NCI-H82 treated with DMSO at 0.1 percent for 48 hours (cell line): ENCODE data around the gene FCRLB.
A peak's percentile ranks its signal among the peaks of the same experiment; 100 is the strongest.
"Not testable (repeated sequence)": the region's sequence is repeated elsewhere in the genome, so short reads cannot be mapped to it uniquely, and the experiment has no call there.

Source experiments
- DNase-seq: peaks from one replicate; lab custom pipeline; 2025; ENCODE audit not compliant: unreplicated experiment; lab: John Stamatoyannopoulos, UW

The FCRLB gene

GRCh38 chr1:161738627-161739287, 17.4 kb downstream of the FCRLB start:
- DNase-seq: peak; percentile 23

GRCh38 chr1:161739865-161740566, 18.7 kb downstream of the FCRLB start:
- no peak for DNase-seq

- no peak for DNase-seq
Measured at GRCh38 chr1:161740921-161741320, 19.6 kb downstream of the FCRLB start.

GRCh38 chr1:161743231-161743630, 21.9 kb downstream of the FCRLB start:
- DNase-seq: no peak

- no peak for DNase-seq
Measured at GRCh38 chr1:161747801-161748200, 26.5 kb downstream of the FCRLB start.

GRCh38 chr1:161749509-161750407, 28.4 kb downstream of the FCRLB start, which contains the start of gene DUSP12:
Gene DUSP12, plus strand, starts transcription at chr1:161749786. Its CDS starts 16 bp downstream, at chr1:161749802.
- peak; percentile 93 for DNase-seq

GRCh38 chr1:161763522-161764098, 42.3 kb downstream of the FCRLB start:
- DNase-seq: no peak

- peak; percentile 87 for DNase-seq
Measured at GRCh38 chr1:161766102-161766981, 45.0 kb downstream of the FCRLB start, which contains the start of gene ATF6. Gene ATF6, plus strand, starts transcription at chr1:161766320. Its CDS starts 41 bp downstream, at chr1:161766361.

- DNase-seq: no peak
Measured at GRCh38 chr1:161768461-161768860, 47.1 kb downstream of the FCRLB start.

- no peak for DNase-seq
Measured at GRCh38 chr1:161768986-161769672, 47.8 kb downstream of the FCRLB start.

- DNase-seq: not testable (repeated sequence)
Measured at GRCh38 chr1:161769673-161770045, 48.3 kb downstream of the FCRLB start.

GRCh38 chr1:161770250-161770649, 48.9 kb downstream of the FCRLB start:
- DNase-seq: no peak

GRCh38 chr1:161771161-161771560, 49.8 kb downstream of the FCRLB start:
- DNase-seq: no peak

GRCh38 chr1:161771973-161772372, 50.6 kb downstream of the FCRLB start:
- DNase-seq: no peak

GRCh38 chr1:161772397-161772796, 51.1 kb downstream of the FCRLB start:
- DNase-seq: no peak

GRCh38 chr1:161773791-161774190, 52.4 kb downstream of the FCRLB start:
- no peak for DNase-seq

GRCh38 chr1:161777261-161777660, 55.9 kb downstream of the FCRLB start:
- no peak for DNase-seq
